NCI-H1417 treated with DMSO at 0.1 percent for 48 hours (cell line): ENCODE measurements around the gene TPI1.

Experiments
- DNase-seq: peaks from one replicate; lab custom pipeline; 2025; lab: John Stamatoyannopoulos, UW

Gene TPI1

DNA sequence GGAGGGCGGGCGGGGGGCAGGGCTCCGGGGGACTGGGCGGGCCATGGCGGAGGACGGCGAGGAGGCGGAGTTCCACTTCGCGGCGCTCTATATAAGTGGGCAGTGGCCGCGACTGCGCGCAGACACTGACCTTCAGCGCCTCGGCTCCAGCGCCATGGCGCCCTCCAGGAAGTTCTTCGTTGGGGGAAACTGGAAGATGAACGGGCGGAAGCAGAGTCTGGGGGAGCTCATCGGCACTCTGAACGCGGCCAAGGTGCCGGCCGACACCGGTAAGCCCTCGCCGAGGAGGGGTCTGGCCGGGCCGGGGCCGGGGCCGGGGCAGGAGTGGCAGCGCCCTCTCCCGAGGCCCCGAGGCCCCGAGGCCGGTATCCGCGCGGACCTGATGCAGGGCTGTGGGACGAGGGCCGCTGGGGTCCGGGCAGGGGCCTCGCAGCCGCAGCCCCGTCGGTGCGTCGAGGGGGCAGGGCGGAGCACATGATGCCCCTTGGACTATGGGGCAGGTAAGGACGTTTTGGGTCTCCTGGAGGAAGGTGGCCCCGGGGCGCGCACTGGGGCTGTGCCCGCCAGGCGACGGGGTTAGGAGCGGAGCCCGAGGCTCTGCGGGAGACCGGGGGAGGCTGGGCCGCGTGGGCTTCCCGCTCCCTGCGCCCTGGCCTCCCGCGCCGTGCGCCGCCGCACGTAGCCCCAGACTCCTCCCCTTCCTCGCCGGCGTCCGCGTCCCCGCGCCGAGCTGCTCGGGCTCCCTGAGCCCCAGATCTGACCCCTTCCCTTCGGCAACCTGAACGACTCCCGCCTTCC is at the start of gene TPI1:
TPI1 (plus strand) TSS at position 119 of the 798 bp plus-strand sequence; CDS start at position 155, 36 bp downstream.
- peak; percentile 55 for DNase-seq

DNA sequence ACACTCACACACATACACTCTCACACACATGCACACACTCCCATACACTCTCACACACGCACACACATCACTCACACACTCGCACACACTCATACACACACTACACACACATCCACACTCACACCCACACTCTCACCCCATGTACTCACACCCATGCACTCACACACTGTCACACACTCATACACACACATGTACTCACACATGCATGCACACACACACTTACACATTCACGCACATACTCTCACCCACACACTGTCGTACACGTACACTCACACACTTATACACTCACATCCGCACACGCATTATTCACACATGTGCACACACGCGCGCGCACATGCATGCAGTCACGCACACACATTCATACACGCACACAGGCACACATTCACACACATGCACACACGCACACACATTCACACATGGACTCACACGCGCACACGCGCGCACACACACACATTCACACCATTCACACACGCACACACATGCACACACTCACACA is 49.6 kb upstream of the TPI1 start:
- DNase-seq: no peak

DNA sequence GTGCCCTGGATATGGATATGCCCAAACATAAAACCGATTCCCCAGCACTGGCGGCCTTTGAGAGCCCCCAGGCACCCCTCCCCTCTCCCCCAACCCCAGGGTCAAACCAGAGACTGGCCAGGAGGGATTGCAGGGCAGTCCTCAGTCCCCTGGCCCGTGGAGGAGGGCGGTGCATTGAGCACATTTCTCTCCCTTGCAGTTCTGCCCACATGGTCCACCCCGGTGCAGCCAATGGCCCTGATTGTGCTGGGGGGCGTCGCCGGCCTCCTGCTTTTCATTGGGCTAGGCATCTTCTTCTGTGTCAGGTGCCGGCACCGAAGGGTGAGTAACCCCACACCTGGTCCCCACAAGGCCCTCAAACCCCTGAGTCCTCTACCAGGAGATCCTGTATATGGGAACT is 49.1 kb upstream of the TPI1 start:
- DNase-seq: no peak

DNA sequence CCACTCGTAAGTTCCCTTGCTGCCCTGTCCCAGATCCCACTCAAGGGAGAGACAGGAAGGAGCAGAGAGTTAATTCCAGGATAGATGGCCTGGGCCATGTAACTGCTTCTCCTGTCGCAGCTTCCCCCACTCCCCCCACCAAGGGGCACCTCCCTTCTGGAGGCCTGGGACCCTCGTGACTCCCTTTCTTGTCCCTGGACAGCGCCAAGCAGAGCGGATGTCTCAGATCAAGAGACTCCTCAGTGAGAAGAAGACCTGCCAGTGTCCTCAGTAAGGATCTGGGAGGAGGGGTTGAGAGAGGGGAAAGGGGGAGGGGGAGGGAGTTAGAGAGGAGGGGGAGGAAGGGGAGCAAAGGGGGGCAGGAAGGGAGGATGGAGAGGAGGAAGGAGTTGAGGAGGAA is 48.7 kb upstream of the TPI1 start:
- DNase-seq: no peak

DNA sequence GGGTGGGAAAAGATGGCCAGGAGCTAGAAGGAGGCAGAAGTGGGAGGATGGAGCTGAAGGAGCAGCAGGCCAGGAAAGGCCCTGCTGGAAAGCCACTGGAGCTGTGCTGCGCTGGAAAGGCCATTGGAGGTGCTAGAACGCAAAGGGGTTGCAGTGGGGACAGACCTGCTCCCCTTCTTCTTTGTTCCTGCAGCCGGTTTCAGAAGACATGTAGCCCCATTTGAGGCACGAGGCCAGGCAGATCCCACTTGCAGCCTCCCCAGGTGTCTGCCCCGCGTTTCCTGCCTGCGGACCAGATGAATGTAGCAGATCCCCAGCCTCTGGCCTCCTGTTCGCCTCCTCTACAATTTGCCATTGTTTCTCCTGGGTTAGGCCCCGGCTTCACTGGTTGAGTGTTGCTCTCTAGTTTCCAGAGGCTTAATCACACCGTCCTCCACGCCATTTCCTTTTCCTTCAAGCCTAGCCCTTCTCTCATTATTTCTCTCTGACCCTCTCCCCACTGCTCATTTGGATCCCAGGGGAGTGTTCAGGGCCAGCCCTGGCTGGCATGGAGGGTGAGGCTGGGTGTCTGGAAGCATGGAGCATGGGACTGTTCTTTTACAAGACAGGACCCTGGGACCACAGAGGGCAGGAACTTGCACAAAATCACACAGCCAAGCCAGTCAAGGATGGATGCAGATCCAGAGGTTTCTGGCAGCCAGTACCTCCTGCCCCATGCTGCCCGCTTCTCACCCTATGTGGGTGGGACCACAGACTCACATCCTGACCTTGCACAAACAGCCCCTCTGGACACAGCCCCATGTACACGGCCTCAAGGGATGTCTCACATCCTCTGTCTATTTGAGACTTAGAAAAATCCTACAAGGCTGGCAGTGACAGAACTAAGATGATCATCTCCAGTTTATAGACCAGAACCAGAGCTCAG is 48.0 kb upstream of the TPI1 start:
- DNase-seq: no peak

DNA sequence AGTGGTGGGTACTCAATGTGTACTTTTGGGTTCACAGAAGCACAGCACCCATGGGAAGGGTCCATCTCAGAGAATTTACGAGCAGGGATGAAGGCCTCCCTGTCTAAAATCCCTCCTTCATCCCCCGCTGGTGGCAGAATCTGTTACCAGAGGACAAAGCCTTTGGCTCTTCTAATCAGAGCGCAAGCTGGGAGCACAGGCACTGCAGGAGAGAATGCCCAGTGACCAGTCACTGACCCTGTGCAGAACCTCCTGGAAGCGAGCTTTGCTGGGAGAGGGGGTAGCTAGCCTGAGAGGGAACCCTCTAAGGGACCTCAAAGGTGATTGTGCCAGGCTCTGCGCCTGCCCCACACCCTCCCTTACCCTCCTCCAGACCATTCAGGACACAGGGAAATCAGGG is 47.2 kb upstream of the TPI1 start:
- no peak for DNase-seq

DNA sequence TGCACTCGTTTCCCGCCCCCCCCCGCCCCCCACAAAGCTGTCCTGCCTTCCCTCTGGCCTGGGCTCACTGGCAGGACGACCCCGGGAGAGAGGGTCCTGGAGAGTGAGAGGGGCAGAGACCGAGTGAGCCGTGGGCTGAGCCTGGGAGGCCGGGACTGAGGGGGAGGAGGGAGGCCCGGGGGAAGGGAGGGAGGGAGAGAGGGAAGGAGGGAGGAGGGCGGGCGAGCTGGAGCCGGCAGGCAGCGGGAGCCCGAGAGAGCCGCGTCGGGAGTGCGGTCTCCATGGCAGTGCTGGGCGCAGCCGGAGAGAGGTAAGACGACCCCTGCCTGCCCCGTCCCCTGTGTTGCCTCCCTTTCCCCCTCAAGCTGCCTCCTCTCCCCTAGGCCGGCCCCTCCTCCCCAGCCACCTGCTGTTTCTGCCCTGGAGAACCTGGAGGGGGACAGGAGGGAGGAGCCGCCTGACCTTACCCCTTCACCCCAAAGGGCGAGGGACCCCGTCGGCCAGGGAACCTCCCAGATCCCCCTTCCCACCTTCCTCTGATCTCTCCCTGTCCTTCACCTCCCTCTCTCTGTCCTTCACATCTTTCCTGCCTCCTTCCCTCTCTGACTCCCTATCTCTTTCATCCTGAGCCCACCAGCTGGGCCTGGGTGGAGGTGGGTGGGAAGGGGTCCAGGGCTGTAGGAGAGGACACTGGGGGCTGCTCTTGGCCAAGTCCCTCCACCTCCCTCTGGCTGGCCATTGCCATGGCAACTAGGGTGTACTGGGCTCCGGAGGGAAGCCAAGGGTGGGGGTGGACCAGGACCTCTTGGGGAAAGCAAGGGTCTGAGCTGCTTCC is 45.5 kb upstream of the TPI1 start, which contains the start of gene GPR162:
GPR162 (plus strand) TSS at position 231 of the 835 bp plus-strand sequence. CDS start 2,078 bp downstream, outside the sequence.
- no peak for DNase-seq

DNA sequence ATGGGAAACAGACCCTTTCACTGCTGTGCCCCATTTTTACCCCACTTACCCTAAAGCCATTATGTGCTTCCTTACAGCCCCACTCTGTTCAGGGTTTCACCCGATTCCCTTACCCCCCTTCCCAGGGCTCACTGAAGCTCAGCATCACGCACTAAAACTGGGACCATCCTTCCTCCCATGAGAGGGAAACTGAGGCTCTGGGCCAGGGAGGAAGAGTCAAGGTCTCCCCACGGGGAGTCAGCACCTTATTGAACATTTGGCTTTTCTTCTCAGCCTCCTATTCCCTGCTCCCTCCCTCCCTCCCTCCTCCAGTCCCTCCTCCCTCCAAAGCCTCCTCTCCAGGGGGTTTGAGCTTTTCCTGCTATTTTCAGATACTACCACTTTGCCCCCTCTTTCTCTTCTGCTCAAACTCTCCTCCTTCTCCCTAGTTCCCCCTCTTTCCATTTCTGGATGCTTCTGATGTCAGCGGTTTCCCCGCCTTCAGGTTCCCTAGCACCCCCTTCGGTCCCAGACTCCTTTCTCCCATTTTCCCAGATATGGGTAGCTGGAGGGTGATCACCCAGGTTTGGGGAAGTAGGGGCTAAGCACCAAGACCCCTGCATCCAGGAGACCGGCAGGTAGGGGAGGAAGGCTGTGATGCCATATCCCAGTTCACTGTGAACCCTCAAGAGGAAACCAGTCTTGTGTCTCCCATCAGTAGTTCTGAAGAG is 44.8 kb upstream of the TPI1 start:
- no peak for DNase-seq

DNA sequence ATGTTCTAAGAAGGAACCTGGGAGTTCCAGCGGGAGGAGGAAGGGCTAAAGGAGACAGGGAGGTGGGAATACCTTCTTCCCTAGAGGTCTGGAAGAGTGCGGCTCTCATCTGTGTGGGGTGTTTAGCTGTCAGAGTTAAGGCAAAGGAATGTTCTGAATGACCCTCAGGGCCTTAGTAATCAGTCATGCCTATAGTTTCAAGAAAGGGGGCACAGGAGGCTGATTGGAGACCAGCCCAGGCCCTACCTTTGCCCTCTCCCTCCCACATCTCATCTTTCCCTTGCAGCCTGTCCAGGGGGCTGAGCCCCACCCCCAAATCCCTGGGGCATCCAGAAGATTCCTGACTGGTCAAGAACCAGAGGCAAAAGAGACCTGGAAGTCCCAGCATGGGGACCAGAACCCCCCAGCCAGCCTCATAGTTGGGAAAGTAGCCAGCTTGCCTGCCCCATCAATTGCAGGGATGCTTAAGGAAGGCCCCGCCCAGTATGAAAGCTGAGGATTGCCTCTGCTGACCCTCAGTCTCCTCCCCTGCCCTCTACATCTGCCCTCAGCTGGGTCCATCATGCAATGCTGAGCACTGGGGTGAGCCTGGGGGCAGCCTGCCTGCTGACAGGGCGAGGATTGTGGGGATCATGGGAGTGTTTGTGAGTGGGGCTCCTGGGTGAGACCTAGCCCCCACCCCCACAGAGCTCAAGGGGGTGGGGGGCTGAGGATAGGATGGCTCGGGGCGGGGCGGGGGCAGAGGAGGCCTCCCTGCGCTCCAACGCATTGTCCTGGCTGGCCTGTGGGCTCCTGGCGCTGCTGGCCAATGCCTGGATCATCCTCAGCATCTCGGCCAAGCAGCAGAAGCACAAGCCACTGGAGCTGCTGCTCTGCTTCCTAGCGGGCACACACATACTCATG is 43.9 kb upstream of the TPI1 start:
- DNase-seq: no peak

DNA sequence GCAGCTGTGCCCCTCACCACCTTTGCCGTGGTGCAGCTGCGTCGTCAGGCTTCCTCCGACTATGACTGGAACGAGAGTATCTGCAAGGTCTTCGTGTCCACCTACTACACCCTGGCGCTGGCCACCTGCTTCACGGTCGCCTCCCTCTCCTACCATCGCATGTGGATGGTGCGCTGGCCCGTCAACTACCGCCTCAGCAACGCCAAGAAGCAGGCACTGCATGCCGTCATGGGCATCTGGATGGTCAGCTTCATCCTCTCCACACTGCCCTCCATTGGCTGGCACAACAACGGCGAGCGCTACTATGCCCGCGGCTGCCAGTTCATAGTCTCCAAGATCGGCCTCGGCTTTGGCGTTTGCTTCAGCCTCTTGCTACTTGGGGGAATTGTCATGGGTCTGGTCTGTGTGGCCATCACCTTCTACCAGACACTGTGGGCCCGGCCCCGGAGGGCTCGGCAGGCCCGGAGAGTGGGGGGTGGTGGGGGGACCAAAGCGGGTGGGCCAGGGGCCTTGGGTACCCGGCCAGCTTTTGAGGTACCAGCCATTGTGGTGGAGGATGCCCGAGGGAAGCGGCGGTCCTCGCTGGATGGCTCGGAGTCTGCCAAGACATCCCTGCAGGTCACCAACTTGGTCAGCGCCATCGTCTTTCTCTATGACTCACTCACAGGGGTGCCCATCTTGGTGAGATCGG is 43.1 kb upstream of the TPI1 start:
- no peak for DNase-seq

DNA sequence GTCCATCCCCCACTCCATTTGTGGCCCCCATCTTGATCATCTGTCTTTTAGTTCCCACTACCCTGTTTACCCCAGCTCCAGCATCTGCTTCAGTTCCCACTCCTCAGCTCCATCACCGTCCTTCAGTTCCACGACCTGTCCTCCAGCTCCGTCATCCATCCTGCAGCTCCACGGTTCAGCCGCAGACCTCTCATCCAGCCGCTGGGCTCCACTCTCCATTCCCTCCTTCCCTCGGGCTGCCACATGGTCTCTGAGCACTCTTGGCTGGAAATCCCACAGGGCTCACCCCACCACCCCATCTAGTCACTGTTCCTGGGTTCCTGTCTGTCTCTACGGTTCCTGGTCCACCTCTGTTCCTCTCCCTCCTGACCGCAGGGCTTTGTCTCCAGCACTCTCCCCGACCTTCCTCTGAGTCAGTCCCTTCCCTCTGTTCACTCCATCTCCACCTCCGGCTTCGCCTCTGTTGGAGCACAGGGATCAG is 42.4 kb upstream of the TPI1 start:
- no peak for DNase-seq

DNA sequence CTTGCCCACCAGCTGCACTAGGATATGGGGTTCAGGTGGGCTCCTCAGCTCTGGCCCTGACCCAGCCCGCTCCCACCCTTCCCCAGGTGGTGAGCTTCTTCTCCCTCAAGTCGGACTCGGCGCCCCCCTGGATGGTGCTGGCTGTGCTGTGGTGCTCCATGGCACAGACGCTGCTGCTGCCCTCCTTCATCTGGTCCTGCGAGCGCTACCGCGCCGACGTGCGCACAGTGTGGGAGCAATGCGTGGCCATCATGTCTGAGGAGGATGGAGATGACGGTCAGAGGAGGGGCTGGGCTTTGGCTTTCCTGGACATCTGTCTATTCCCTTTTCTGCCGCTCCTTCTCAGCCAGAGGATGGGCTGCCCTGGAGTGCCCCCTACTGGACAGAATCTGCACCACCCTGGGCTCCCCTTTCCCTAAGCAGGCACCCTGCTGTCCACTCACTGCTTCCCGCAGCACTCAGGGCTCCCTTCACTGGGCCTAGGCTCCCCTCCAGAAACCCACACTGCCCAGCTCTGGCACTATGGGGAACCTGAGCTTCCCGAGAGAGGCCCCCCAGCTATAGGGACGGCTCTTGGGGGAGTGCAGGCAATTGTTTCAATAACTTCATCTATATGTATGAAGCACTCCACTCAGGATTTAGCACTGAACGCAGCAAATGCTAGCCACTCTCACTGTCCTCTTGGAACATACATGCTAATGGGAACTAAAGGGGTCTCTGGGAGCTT is 41.8 kb upstream of the TPI1 start:
- DNase-seq: peak; percentile 41

DNA sequence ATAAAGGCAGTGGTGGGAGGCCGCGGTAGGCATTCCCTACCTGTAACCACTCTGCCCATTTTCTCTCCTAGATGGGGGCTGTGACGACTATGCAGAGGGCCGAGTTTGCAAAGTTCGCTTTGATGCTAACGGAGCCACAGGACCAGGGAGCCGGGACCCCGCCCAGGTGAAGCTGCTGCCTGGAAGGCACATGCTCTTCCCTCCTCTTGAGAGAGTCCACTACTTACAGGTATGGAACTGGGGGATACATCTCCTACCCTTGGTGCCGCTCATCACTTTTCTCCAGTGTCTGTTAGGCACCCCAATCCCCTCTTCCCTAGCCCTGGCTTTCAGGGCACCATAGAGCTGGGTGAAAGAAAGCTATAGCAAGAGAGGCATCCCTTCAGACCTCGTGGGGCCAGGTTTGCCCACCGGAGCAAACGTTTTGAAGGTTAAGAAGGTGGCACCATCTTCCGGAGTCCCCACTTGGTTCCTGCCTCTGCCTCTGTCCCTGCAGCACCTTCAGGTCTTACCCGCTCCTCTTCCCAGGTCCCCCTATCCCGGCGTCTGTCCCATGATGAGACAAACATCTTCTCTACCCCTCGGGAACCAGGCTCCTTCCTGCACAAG is 41.1 kb upstream of the TPI1 start:
- no peak for DNase-seq

DNA sequence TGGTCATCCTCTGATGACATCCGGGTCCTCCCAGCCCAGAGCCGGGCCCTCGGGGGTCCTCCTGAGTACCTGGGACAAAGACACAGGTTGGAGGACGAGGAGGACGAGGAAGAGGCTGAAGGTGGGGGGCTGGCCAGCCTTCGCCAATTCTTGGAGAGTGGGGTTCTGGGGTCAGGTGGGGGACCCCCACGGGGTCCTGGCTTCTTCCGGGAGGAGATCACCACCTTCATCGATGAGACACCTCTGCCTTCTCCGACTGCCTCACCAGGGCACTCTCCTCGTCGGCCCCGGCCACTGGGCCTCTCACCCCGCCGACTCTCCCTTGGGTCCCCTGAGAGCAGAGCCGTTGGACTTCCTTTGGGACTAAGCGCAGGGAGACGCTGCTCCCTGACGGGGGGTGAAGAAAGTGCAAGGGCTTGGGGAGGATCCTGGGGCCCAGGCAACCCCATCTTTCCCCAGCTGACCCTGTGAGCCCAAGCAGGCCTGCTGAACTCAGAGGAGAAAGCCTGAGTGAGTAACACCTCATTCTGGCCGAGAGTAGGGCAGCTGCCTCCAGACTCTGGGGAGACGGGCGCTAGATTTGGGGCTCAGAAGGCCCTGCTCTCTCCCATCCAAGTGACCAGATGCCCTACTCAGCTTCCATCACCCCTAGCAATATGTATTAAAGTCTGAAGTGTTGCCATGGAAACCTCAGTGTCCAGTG is 40.4 kb upstream of the TPI1 start:
- DNase-seq: no peak

DNA sequence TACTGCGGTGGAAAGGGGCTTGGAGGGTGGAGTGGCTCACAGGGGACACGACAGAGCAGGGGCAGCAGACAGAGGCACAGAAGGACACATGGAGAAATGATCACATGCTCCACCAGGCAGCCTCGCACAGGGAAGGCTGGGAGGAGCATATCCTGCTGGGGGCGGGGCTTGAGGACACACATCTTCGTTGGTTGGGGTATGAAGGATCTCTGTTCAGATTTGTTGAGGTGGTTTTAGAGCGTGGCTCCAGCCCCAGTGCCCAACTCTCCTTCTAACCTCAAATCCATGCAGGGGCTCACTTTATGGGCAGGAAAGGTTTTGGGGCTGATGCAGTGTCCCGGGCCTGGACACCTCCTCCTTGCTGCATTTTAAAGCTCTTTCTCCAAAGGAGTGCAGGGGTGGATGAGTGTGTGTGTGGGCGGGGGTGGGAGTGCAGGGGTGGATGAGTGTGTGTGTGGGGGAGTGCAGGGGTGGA is 39.9 kb upstream of the TPI1 start:
- peak; percentile 61 for DNase-seq

DNA sequence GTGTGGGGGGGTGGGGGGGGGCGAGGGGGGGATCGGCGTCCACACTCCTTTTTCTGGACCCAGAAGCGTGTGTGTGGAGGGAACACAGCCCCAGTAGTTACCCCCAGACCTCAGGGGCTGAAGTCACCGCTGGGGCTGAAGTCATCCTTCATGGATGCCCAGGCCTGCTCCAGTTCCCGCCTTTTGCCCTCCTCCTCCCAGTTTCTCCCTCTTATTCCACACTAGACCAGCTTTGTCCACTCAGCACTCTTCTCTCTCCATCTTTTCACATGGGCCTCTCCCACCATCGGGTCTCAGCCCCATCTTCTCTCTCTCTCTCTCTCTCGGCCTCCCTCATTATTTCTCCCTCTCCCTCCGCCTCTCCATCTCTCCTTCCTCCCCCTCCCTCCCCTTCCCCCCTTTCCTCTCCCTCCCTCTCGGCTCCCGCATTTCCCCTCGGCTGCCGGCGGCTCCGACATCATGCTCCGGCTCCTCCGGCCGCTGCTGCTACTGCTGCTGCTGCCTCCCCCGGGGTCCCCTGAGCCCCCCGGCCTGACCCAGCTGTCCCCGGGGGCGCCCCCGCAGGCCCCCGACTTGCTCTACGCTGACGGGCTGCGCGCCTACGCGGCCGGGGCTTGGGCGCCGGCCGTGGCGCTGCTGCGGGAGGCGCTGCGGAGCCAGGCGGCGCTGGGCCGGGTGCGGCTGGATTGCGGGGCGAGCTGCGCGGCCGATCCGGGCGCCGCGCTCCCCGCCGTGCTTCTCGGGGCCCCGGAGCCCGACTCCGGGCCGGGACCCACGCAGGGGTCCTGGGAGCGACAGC is 39.1 kb upstream of the TPI1 start, which contains the start of gene P3H3:
P3H3 (plus strand) TSS at position 426 of the 799 bp plus-strand sequence; CDS start at position 460, 34 bp downstream.
- no peak for DNase-seq
